ENCODE data around the gene FAAH.

DNA sequence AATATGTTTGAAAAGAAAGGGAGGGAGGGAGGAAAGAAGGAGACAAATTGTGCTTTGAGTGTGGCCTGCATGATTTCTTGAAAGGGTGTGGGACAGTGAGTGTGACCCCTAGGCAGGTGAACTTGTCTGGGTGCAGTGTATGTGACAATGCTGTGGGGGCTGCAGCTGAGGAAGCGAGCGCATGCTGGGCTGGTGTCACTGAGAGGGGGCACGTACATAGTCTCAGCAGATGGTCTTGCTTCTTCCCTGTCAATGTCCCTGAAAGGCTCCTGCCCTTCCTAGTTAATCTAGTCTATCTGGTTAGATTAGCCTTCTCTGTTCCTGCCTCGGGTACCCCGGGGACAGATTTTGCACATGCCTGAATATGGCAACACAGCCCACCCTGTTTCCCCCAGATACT, 9.8 kb downstream of the FAAH start:
- TF ChIP-seq, protein P1, sequence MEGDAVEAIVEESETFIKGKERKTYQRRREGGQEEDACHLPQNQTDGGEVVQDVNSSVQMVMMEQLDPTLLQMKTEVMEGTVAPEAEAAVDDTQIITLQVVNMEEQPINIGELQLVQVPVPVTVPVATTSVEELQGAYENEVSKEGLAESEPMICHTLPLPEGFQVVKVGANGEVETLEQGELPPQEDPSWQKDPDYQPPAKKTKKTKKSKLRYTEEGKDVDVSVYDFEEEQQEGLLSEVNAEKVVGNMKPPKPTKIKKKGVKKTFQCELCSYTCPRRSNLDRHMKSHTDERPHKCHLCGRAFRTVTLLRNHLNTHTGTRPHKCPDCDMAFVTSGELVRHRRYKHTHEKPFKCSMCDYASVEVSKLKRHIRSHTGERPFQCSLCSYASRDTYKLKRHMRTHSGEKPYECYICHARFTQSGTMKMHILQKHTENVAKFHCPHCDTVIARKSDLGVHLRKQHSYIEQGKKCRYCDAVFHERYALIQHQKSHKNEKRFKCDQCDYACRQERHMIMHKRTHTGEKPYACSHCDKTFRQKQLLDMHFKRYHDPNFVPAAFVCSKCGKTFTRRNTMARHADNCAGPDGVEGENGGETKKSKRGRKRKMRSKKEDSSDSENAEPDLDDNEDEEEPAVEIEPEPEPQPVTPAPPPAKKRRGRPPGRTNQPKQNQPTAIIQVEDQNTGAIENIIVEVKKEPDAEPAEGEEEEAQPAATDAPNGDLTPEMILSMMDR (IDR thresholded peaks at IDR 0.05) = no peak
- no peak for TF ChIP-seq POLR2A (IDR thresholded peaks at IDR 0.05)

Measured in Peyer's patch (tissue), 4 donors.